Astrocyte (in vitro differentiated cells and primary cell): ENCODE results near the gene TRMT44. TPM values are rescaled to one million over a fixed set of nuclear protein-coding genes. Genes with fewer than 3 reads are reported as not detected.

ENCODE experiments used
- DNase-seq: peaks from one replicate; pipeline ENCODE4 v3.0.0-alpha.2; 2010; ENCODE audit warnings: low read depth
- FAIRE-seq: peaks from 2 replicates; lab custom pipeline; 2011; peaks lifted over from hg19 to GRCh38; lab: Jason Lieb, UNC
- H2AFZ ChIP-seq: 2 replicates; pipeline ENCODE4 v1.6.0; 2012; ENCODE audit warnings: low read depth, low read length, inconsistent platforms
- H3K27ac ChIP-seq: 2 replicates; pipeline ENCODE4 v1.5.1; 2011; ENCODE audit warnings: low read depth, low read length, inconsistent platforms
- H3K27me3 ChIP-seq: 2 replicates; pipeline ENCODE4 v1.6.0; 2011; ENCODE audit warnings: low read length, inconsistent platforms; ENCODE audit not compliant: insufficient read depth
- H3K36me3 ChIP-seq: 2 replicates; pipeline ENCODE4 v1.5.1; 2011; ENCODE audit warnings: low read length, inconsistent platforms; ENCODE audit not compliant: insufficient read depth
- H3K4me1 ChIP-seq: 2 replicates; pipeline ENCODE4 v1.5.1; 2011; ENCODE audit warnings: low read length, inconsistent platforms; ENCODE audit not compliant: insufficient read depth
- H3K4me2 ChIP-seq: 2 replicates; pipeline ENCODE4 v1.6.0; 2012; ENCODE audit warnings: low read length, inconsistent platforms
- H3K4me3 ChIP-seq: 2 replicates; pipeline ENCODE4 v1.5.1; 2011; ENCODE audit warnings: low read depth, mild to moderate bottlenecking, low read length, inconsistent platforms; ENCODE audit not compliant: insufficient read depth
- H3K79me2 ChIP-seq: 2 replicates; pipeline ENCODE4 v1.6.0; 2012; ENCODE audit warnings: mild to moderate bottlenecking, low read length, inconsistent platforms; ENCODE audit not compliant: insufficient read depth
- H3K9ac ChIP-seq: 2 replicates; pipeline ENCODE4 v1.6.0; 2012; ENCODE audit warnings: mild to moderate bottlenecking, low read length, inconsistent platforms
- H3K9me3 ChIP-seq: 2 replicates; pipeline ENCODE4 v1.5.1; 2012; ENCODE audit warnings: low read depth, mild to moderate bottlenecking, low read length, inconsistent platforms; ENCODE audit not compliant: insufficient read depth
- H4K20me1 ChIP-seq: 2 replicates; pipeline ENCODE4 v1.6.0; 2012; ENCODE audit warnings: low read length, inconsistent platforms; ENCODE audit not compliant: insufficient read depth
- H3K27ac Mint-ChIP-seq: one replicate; pipeline ENCODE4 v1.8.0; 2021; ENCODE audit warnings: mild to moderate bottlenecking, mixed read lengths; ENCODE audit not compliant: unreplicated experiment
- H3K27me3 Mint-ChIP-seq: one replicate; pipeline ENCODE4 v1.8.0; 2021; ENCODE audit warnings: low read depth, mixed read lengths; ENCODE audit not compliant: unreplicated experiment
- H3K36me3 Mint-ChIP-seq: one replicate; pipeline ENCODE4 v1.8.0; 2021; ENCODE audit warnings: low read depth, mixed read lengths; ENCODE audit not compliant: unreplicated experiment
- H3K4me1 Mint-ChIP-seq: one replicate; pipeline ENCODE4 v1.8.0; 2021; ENCODE audit warnings: low read depth, mixed read lengths; ENCODE audit not compliant: unreplicated experiment
- H3K4me3 Mint-ChIP-seq: one replicate; pipeline ENCODE4 v1.8.0; 2021; ENCODE audit warnings: mild to moderate bottlenecking, moderate library complexity, mixed read lengths; ENCODE audit not compliant: unreplicated experiment
- H3K9me3 Mint-ChIP-seq: one replicate; pipeline ENCODE4 v1.8.0; 2021; ENCODE audit warnings: mild to moderate bottlenecking, mixed read lengths; ENCODE audit not compliant: unreplicated experiment
- EZH2 ChIP-seq: IDR thresholded peaks from 2 replicates; pipeline ENCODE4 v1.6.1; 2012; ENCODE audit warnings: mild to moderate bottlenecking, low read length, inconsistent platforms; ENCODE audit not compliant: insufficient read depth
- total RNA-seq: library from RNA; stranded (reverse); gene quantifications from 2 replicates; pipeline ENCODE4 v1.2.1, GENCODE V29; 2021
- TF ChIP-seq, protein P1 (sequence below): IDR thresholded peaks from 2 replicates; pipeline ENCODE4 v1.5.1; 2011; ENCODE audit warnings: low read depth, mild to moderate bottlenecking, inconsistent platforms, low read length, moderate library complexity; ENCODE audit not compliant: insufficient read depth

The TRMT44 gene
- total RNA-seq, 1 donor from 2014 or later = 18.0 TPM

DNA sequence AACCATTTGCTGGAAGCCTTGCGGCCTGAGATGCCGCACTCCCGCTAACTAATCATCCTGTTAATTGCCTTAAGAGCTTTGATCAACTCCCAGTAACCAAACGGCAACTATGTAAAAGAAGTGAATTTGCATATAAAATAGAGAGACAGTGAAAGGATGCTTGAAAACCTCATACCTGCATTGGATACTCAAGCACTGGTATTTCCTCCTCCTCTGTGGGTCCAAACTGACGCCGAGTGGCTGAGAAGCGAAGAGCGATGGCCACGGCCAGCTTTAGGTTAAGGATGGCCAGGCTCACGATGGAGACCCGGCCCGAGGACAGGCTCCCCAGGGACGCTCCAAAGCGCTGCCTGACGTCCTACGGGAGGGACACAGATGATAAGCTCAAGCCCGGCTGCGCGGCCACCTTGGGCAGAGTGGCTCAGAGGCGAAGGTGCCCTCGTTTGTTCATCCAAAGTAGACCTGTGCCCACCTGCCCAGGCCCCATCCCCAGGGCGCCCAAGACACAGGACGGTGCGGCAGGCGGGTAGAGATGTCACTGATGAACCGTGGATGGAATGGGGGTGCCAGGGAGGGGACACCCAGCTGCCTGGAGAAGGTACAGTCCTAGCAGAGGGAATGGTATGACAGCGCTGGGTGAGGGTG is 43.7 kb upstream of the TRMT44 start:
- Histone ChIP-seq H3K4me2 (no peak overlapping the region), H3K9ac (no peak overlapping the region), H3K27me3 (no peaks in the 10 kb centered on the region), H3K4me1 (peaks cover 30% of the 10 kb centered on the region), H3K27ac (no peak overlapping the region), H3K9me3 (no peaks in the 10 kb centered on the region), H2AFZ (no peak overlapping the region), H3K79me2 (no peaks in the 10 kb centered on the region), H4K20me1 (peaks cover 55% of the 10 kb centered on the region), H3K4me3 (no peak overlapping the region), H3K36me3 (peaks cover 2% of the 10 kb centered on the region)
- FAIRE-seq = no peak
- Mint-ChIP-seq H3K4me1 (peaks cover 19% of the 10 kb centered on the region), H3K36me3 (peaks cover 25% of the 10 kb centered on the region), H3K9me3 (no peaks in the 10 kb centered on the region), H3K27ac (no peak overlapping the region), H3K27me3 (no peaks in the 10 kb centered on the region), H3K4me3 (no peak overlapping the region)
- TF ChIP-seq EZH2 = no peak
- TF ChIP-seq, protein P1, sequence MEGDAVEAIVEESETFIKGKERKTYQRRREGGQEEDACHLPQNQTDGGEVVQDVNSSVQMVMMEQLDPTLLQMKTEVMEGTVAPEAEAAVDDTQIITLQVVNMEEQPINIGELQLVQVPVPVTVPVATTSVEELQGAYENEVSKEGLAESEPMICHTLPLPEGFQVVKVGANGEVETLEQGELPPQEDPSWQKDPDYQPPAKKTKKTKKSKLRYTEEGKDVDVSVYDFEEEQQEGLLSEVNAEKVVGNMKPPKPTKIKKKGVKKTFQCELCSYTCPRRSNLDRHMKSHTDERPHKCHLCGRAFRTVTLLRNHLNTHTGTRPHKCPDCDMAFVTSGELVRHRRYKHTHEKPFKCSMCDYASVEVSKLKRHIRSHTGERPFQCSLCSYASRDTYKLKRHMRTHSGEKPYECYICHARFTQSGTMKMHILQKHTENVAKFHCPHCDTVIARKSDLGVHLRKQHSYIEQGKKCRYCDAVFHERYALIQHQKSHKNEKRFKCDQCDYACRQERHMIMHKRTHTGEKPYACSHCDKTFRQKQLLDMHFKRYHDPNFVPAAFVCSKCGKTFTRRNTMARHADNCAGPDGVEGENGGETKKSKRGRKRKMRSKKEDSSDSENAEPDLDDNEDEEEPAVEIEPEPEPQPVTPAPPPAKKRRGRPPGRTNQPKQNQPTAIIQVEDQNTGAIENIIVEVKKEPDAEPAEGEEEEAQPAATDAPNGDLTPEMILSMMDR = no peak
- no peak for DNase-seq

DNA sequence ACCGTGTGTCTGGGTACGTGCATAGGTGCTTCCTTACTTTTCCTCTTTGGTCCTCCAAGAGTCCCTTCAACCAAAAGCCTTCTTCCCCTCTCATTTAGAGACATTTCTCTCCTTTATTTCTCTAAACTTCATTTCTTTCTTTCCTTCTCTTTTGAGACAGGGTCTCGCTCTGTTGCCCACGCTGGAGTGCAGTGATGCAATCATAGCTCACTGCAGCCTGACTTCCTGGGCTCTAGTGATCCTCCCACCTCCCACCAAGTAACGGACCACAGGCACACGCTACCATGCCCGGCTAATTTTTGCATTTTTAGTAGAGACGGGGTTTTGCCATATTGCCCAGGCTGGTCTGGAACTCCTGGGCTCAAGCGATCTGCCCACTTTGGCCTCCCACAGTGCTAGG is 42.2 kb upstream of the TRMT44 start:
- Histone ChIP-seq H3K4me2 (no peak overlapping the region), H3K9me3 (no peaks in the 10 kb centered on the region), H2AFZ (no peak overlapping the region), H3K4me3 (no peak overlapping the region), H3K4me1 (peaks cover 16% of the 10 kb centered on the region), H3K27ac (no peak overlapping the region), H3K9ac (no peak overlapping the region), H4K20me1 (peaks cover 52% of the 10 kb centered on the region), H3K36me3 (peaks cover 2% of the 10 kb centered on the region), H3K79me2 (no peaks in the 10 kb centered on the region), H3K27me3 (no peaks in the 10 kb centered on the region)
- Mint-ChIP-seq H3K9me3 (no peaks in the 10 kb centered on the region), H3K36me3 (peaks cover 26% of the 10 kb centered on the region), H3K27me3 (no peaks in the 10 kb centered on the region), H3K27ac (no peak overlapping the region), H3K4me1 (peaks cover 9% of the 10 kb centered on the region), H3K4me3 (no peak overlapping the region)
- TF ChIP-seq, protein P1 = no peak
- TF ChIP-seq EZH2 = no peak
- DNase-seq (no peak), FAIRE-seq (no peak)

DNA sequence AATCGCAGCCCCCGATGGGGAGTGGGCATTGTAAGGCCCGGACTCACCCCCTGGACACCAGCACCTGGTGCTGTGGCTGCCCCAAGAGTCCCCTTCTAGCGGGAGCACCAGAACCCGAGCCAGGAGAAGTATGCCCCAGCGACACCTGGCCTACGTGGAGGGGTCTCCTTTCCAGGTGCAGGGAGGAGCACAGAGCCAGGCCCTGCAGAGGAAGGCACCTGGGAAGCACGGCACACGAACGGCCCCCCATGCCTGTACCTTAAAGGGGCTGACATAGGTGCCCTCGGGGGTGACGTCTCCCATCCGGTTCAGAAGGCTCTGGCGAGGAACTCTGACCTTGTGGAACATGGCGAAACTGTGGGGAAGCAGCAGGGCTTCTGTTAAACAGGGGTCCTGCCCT is 41.3 kb upstream of the TRMT44 start:
- Histone ChIP-seq H3K4me1 (peaks cover 7% of the 10 kb centered on the region), H3K9ac (no peak overlapping the region), H3K9me3 (no peaks in the 10 kb centered on the region), H3K4me3 (no peak overlapping the region), H3K4me2 (no peak overlapping the region), H3K79me2 (no peaks in the 10 kb centered on the region), H3K27me3 (no peaks in the 10 kb centered on the region), H2AFZ (no peak overlapping the region), H3K27ac (no peak overlapping the region), H3K36me3 (peaks cover 2% of the 10 kb centered on the region), H4K20me1 (peaks cover 55% of the 10 kb centered on the region)
- no peaks in the 10 kb centered on the region for H3K9me3 Mint-ChIP-seq
- FAIRE-seq (no peak), DNase-seq (no peak)
- H3K4me3 Mint-ChIP-seq = no peak overlapping the region
- H3K36me3 Mint-ChIP-seq = peaks cover 27% of the 10 kb centered on the region
- TF ChIP-seq EZH2 = no peak
- TF ChIP-seq, protein P1 = no peak
- H3K27ac Mint-ChIP-seq = no peak overlapping the region
- H3K27me3 Mint-ChIP-seq = no peaks in the 10 kb centered on the region
- peaks cover under 1% of the 10 kb centered on the region for H3K4me1 Mint-ChIP-seq
